Neural cell (in vitro differentiated cells): ENCODE data around the gene PPP2R2D. TPM values are rescaled to one million over a fixed set of nuclear protein-coding genes. Genes with fewer than 3 reads are reported as not detected.

Experiments used
- H2AFZ ChIP-seq: fragments of 200-600, 300-800 bp; sonication (generic), shearing (Covaris generic); 2 replicates; pipeline ENCODE4 v1.6.0; 2014; ENCODE audit warnings: low read depth, mild to moderate bottlenecking, antibody characterized with exemption, low read length, moderate library complexity
- H3F3A ChIP-seq: fragments of 200-600 bp; shearing (Covaris generic); 2 replicates; pipeline ENCODE4 v1.6.1; 2016; ENCODE audit warnings: mild to moderate bottlenecking, moderate library complexity, mixed read lengths, antibody characterized with exemption, low read length; ENCODE audit not compliant: insufficient read depth, poor library complexity, severe bottlenecking
- H3K27ac ChIP-seq: fragments of 200-600, 300-800 bp; sonication (generic), shearing (Covaris generic); 2 replicates; pipeline ENCODE4 v1.5.1; 2014; ENCODE audit warnings: mild to moderate bottlenecking, low read length, moderate library complexity
- H3K27me3 ChIP-seq: fragments of 300-800, 200-600 bp; sonication (generic), shearing (Covaris generic); 2 replicates; pipeline ENCODE4 v1.6.0; 2014; ENCODE audit warnings: mild to moderate bottlenecking, low read depth, low read length, moderate library complexity; ENCODE audit not compliant: insufficient read depth
- H3K36me3 ChIP-seq: fragments of 300-800, 200-600 bp; sonication (generic), shearing (Covaris generic); 2 replicates; pipeline ENCODE4 v1.5.1; 2014; ENCODE audit warnings: mild to moderate bottlenecking, antibody characterized with exemption, low read length, moderate library complexity; ENCODE audit not compliant: insufficient read depth
- H3K4me2 ChIP-seq: fragments of 300-800, 200-600 bp; sonication (generic), shearing (Covaris generic); 2 replicates; pipeline ENCODE4 v1.6.0; 2014; ENCODE audit warnings: mild to moderate bottlenecking, low read length
- H3K4me3 ChIP-seq: fragments of 300-800, 200-600 bp; sonication (generic), shearing (Covaris generic); 2 replicates; pipeline ENCODE4 v1.5.1; 2014; ENCODE audit warnings: mild to moderate bottlenecking, low read length, moderate library complexity
- H3K79me2 ChIP-seq: fragments of 200-600 bp; shearing (Covaris generic); replicated peaks from 2 replicates; pipeline ENCODE4 v1.6.0; 2014; ENCODE audit warnings: mild to moderate bottlenecking, low read length, moderate library complexity; ENCODE audit not compliant: insufficient read depth
- H3K9ac ChIP-seq: fragments of 300-800, 200-600 bp; sonication (generic), shearing (Covaris generic); 2 replicates; pipeline ENCODE4 v1.6.1; 2016; ENCODE audit warnings: mild to moderate bottlenecking, low read length, mixed read lengths
- H3K9me2 ChIP-seq: fragments of 200-600 bp; shearing (Covaris generic); 2 replicates; pipeline ENCODE4 v1.6.1; 2016; ENCODE audit warnings: mild to moderate bottlenecking, low read length, mixed read lengths; ENCODE audit not compliant: insufficient read depth
- H3K9me3 ChIP-seq: fragments of 200-600, 300-800 bp; sonication (generic), shearing (Covaris generic); 2 replicates; pipeline ENCODE4 v1.6.1; 2016; ENCODE audit warnings: mild to moderate bottlenecking, mixed run types, low read length, moderate library complexity, mixed read lengths
- H4K20me1 ChIP-seq: fragments of 200-600 bp; shearing (Covaris generic); 2 replicates; pipeline ENCODE4 v1.6.1; 2016; ENCODE audit warnings: mild to moderate bottlenecking, mixed run types; ENCODE audit not compliant: insufficient read depth
- EP300 ChIP-seq: fragments of 450-650 bp; conservative IDR thresholded peaks from 2 replicates; pipeline ENCODE4 v1.6.1; 2014; ENCODE audit warnings: antibody characterized with exemption, mild to moderate bottlenecking, moderate library complexity; ENCODE audit not compliant: poor library complexity, severe bottlenecking
- EZH2 ChIP-seq: fragments of 200-600, 300-800 bp; shearing (Covaris generic), sonication (generic); IDR thresholded peaks from 2 replicates; pipeline ENCODE4 v1.6.1; 2014; ENCODE audit warnings: antibody characterized with exemption, low read length, borderline replicate concordance, mild to moderate bottlenecking; ENCODE audit not compliant: insufficient read depth, poor library complexity, severe bottlenecking
- MXI1 ChIP-seq: fragments of 450-650 bp; conservative IDR thresholded peaks from 2 replicates; pipeline ENCODE4 v1.6.1; 2014; ENCODE audit warnings: antibody characterized with exemption, mild to moderate bottlenecking; ENCODE audit not compliant: poor library complexity, severe bottlenecking
- POLR2AphosphoS5 ChIP-seq: IDR thresholded peaks from 2 replicates; pipeline ENCODE4 v1.6.1; 2012
- RAD21 ChIP-seq: fragments of 450-650 bp; conservative IDR thresholded peaks from 2 replicates; pipeline ENCODE4 v1.6.1; 2014; ENCODE audit warnings: antibody characterized with exemption, mild to moderate bottlenecking, moderate library complexity
- SMC3 ChIP-seq: fragments of 450-650 bp; conservative IDR thresholded peaks from 2 replicates; pipeline ENCODE4 v1.6.1; 2014; ENCODE audit warnings: antibody characterized with exemption, mild to moderate bottlenecking, moderate library complexity; ENCODE audit not compliant: poor library complexity
- TAF1 ChIP-seq: IDR thresholded peaks from 2 replicates; pipeline ENCODE4 v1.6.1; 2012; ENCODE audit warnings: low read depth
- polyA plus RNA-seq: library from polyadenylated mRNA; depleted of rRNA; stranded (reverse); fragments of >200 nt; gene quantifications from 2 replicates; pipeline ENCODE4 v1.2.3, GENCODE V29; 2014
- TF ChIP-seq, protein P1 (sequence below): fragments of 450-650 bp; IDR thresholded peaks from 2 replicates; pipeline ENCODE4 v1.5.1; 2014; ENCODE audit warnings: antibody characterized with exemption, mild to moderate bottlenecking, moderate library complexity; ENCODE audit not compliant: poor library complexity, severe bottlenecking
- TF ChIP-seq, protein P2 (sequence below): IDR thresholded peaks from 2 replicates; pipeline ENCODE4 v1.6.1; 2012; ENCODE audit warnings: borderline replicate concordance

Gene PPP2R2D
- polyA plus RNA-seq, 1 donor from 2014 or later = 71.7 TPM

DNA sequence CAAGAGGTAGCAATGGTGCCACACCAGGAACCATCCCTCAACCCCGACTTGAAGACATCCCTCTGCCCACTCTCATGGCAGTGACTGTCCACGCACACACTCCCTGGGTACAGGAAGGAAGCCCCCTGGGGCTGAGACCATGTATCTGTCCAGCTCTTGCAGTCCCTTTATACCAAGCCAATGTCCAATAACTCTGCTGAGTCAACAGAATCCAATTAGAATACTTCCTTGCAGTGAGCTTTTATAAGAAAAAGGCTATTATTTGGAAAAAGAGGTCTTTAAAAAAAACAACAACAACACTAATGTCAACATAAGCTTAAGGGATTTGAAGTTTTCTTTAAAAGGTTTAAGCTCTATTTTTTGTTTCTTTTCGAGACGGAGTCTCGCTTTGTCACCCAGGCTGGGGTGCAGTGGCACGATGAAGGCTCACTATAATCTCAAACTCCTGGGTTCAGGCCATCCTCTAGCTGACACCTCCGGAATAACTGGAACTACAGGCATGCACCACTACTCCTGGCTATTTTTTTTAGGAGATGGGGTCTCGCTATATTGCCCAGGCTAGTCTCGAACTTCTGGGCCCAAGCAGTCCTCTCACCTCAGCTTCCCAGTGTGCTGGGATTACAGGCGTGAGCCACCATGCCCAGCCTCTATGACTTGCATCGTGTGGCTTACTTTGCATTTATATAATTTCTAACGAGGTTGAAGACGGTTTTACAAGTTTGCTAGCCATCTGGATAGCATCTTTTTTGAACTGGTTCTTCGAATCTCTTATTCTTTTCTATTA is 73.4 kb downstream of the PPP2R2D start:
- H3K9me3 ChIP-seq = no peaks in the 10 kb centered on the region
- no peak overlapping the region for H3K9ac ChIP-seq
- peaks cover 26% of the 10 kb centered on the region for H3K79me2 ChIP-seq
- peaks cover 5% of the 10 kb centered on the region for H3K36me3 ChIP-seq
- H3K9me2 ChIP-seq = no peaks in the 10 kb centered on the region
- no peak overlapping the region for H3K27ac ChIP-seq
- TF ChIP-seq, protein P1, sequence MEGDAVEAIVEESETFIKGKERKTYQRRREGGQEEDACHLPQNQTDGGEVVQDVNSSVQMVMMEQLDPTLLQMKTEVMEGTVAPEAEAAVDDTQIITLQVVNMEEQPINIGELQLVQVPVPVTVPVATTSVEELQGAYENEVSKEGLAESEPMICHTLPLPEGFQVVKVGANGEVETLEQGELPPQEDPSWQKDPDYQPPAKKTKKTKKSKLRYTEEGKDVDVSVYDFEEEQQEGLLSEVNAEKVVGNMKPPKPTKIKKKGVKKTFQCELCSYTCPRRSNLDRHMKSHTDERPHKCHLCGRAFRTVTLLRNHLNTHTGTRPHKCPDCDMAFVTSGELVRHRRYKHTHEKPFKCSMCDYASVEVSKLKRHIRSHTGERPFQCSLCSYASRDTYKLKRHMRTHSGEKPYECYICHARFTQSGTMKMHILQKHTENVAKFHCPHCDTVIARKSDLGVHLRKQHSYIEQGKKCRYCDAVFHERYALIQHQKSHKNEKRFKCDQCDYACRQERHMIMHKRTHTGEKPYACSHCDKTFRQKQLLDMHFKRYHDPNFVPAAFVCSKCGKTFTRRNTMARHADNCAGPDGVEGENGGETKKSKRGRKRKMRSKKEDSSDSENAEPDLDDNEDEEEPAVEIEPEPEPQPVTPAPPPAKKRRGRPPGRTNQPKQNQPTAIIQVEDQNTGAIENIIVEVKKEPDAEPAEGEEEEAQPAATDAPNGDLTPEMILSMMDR = no peak
- no peak for TF ChIP-seq EZH2
- no peak for TF ChIP-seq SMC3
- TF ChIP-seq POLR2AphosphoS5 = no peak
- TF ChIP-seq MXI1 = no peak
- TF ChIP-seq, protein P2, sequence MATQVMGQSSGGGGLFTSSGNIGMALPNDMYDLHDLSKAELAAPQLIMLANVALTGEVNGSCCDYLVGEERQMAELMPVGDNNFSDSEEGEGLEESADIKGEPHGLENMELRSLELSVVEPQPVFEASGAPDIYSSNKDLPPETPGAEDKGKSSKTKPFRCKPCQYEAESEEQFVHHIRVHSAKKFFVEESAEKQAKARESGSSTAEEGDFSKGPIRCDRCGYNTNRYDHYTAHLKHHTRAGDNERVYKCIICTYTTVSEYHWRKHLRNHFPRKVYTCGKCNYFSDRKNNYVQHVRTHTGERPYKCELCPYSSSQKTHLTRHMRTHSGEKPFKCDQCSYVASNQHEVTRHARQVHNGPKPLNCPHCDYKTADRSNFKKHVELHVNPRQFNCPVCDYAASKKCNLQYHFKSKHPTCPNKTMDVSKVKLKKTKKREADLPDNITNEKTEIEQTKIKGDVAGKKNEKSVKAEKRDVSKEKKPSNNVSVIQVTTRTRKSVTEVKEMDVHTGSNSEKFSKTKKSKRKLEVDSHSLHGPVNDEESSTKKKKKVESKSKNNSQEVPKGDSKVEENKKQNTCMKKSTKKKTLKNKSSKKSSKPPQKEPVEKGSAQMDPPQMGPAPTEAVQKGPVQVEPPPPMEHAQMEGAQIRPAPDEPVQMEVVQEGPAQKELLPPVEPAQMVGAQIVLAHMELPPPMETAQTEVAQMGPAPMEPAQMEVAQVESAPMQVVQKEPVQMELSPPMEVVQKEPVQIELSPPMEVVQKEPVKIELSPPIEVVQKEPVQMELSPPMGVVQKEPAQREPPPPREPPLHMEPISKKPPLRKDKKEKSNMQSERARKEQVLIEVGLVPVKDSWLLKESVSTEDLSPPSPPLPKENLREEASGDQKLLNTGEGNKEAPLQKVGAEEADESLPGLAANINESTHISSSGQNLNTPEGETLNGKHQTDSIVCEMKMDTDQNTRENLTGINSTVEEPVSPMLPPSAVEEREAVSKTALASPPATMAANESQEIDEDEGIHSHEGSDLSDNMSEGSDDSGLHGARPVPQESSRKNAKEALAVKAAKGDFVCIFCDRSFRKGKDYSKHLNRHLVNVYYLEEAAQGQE = no peak
- TF ChIP-seq TAF1 = no peak
- no peak for TF ChIP-seq RAD21
- no peak for TF ChIP-seq EP300
- peaks cover 5% of the 10 kb centered on the region for H4K20me1 ChIP-seq
- H3K4me3 ChIP-seq = peak overlapping the region; percentile 48
- H3F3A ChIP-seq = no peaks in the 10 kb centered on the region
- H3K27me3 ChIP-seq = no peaks in the 10 kb centered on the region
- H2AFZ ChIP-seq = no peak overlapping the region
- H3K4me2 ChIP-seq = peak overlapping the region; percentile 22

DNA sequence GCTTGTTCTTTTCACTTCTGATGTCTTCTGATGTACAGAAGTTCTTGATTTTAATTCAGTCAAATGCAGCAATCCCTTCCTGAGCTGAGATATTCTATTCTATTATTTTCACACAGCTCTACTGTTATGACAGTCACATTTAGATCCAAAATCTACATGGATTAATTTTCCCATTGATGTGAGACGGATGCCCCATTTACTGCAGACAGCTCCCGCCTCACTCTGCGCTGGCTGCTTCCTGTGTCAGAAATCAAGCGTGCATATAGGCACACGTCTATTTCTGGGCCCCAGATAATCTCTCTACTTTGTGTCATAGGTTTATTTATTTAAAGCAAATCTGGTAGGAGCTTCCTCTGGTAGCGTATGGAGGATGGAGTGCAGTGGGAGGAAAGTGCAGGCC is 74.2 kb downstream of the PPP2R2D start:
- Histone ChIP-seq H3K9me3 (no peaks in the 10 kb centered on the region), H3K4me2 (peak overlapping the region; percentile 34), H3K4me3 (peak overlapping the region; percentile 48), H3K9ac (no peak overlapping the region), H3K9me2 (no peaks in the 10 kb centered on the region), H3K36me3 (peaks cover 5% of the 10 kb centered on the region), H3K79me2 (peaks cover 34% of the 10 kb centered on the region), H2AFZ (no peak overlapping the region), H3K27me3 (no peaks in the 10 kb centered on the region), H3K27ac (peak overlapping the region; percentile 26), H4K20me1 (peaks cover 5% of the 10 kb centered on the region), H3F3A (no peaks in the 10 kb centered on the region)
- TF ChIP-seq, protein P1 = no peak
- TF ChIP-seq POLR2AphosphoS5 = peak; percentile 79
- peak; percentile 24 for TF ChIP-seq EP300
